ENCODE results near the gene AZGP1.

DNA sequence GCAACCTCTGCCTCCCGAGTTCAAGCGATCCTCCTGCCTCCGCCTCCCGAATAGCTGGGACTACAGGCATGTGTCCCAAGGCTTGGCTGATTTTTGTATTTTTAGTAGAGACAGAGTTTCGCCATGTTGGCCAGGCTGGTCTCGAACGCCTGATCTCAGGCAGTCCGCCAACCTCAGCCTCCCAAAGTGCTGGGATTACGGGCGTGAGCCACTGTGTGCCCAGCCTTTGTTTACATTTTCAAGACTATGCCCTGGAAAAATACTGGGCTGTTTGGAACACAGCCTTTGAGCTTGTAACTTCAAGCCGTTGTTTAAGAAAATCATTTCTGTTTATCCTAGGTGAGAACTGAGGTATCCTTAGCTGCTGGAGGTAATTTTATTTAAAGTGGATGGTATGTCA lies 41.5 kb upstream of the AZGP1 start:
- TF ChIP-seq CTCF (IDR thresholded peaks at IDR 0.05; ENCODE audit: low read length) (no peak), EZH2 (IDR thresholded peaks at IDR 0.05; ENCODE audit: borderline replicate concordance, low read length) (no peak)
